ENCODE data around the gene CROCC2.

Gene CROCC2

GRCh38 chr2:241011296-241011600 is 105.1 kb downstream of the CROCC2 start:
- Histone ChIP-seq H3K27ac (ENCODE audit: extremely low read depth, low read depth, low read length) (no peak overlapping the region), H3K36me3 (ENCODE audit: control insufficient read depth in 2 of 2, insufficient read depth in 1 of 2, low read length in 2 of 2) (no peaks in the 10 kb centered on the region), H3K4me3 (ENCODE audit: low read depth, low read length) (no peak overlapping the region), H3K9me3 (ENCODE audit: control insufficient read depth, insufficient read depth, low read depth, low read length) (no peaks in the 10 kb centered on the region), H3K4me1 (ENCODE audit: control insufficient read depth, insufficient read depth, low read length) (peaks cover 11% of the 10 kb centered on the region)
- ChIA-PET CTCF (no interaction called here), POLR2A (interaction anchor here (1.5 kb wide), 1 partner anchor 9 kb away, joined by 6 read pairs; no protein-coding TSS in a partner anchor)
- TF ChIP-seq ZNF664 (tag by site-specific recombination; IDR thresholded peaks at IDR 0.05) (no peak), ZBTB49 (tag by site-specific recombination; IDR thresholded peaks at IDR 0.05; ENCODE audit: low read depth) (no peak), ZEB2 (tag by site-specific recombination; IDR thresholded peaks at IDR 0.05) (no peak), ZNF274 (IDR thresholded peaks at IDR 0.05; ENCODE audit: low read length) (no peak), ZNF274 (tag by site-specific recombination; IDR thresholded peaks at IDR 0.05; ENCODE audit: borderline replicate concordance) (no peak), ZNF354C (tag by site-specific recombination; IDR thresholded peaks at IDR 0.05; ENCODE audit: borderline replicate concordance, low read depth) (no peak), ZNF24 (tag by site-specific recombination; IDR thresholded peaks at IDR 0.05) (no peak), ZIC2 (tag by site-specific recombination; IDR thresholded peaks at IDR 0.05) (no peak), ZNF37A (tag by site-specific recombination; IDR thresholded peaks at IDR 0.05) (no peak), MZF1 (tag by site-specific recombination; IDR thresholded peaks at IDR 0.05; ENCODE audit: borderline replicate concordance) (no peak), ZNF843 (tag by site-specific recombination; IDR thresholded peaks at IDR 0.05) (no peak), ZBTB1 (tag by site-specific recombination; IDR thresholded peaks at IDR 0.05) (no peak), TCF7L2 (IDR thresholded peaks at IDR 0.05; ENCODE audit: borderline replicate concordance, low read depth, low read length) (no peak), ZNF549 (tag by site-specific recombination; IDR thresholded peaks at IDR 0.05) (no peak), PRDM1 (tag by site-specific recombination; IDR thresholded peaks at IDR 0.05) (no peak)
- TF ChIP-seq, protein P1, sequence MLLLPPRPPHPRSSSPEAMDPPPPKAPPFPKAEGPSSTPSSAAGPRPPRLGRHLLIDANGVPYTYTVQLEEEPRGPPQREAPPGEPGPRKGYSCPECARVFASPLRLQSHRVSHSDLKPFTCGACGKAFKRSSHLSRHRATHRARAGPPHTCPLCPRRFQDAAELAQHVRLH (tag by site-specific recombination; IDR thresholded peaks at IDR 0.05), result no peak

DNA sequence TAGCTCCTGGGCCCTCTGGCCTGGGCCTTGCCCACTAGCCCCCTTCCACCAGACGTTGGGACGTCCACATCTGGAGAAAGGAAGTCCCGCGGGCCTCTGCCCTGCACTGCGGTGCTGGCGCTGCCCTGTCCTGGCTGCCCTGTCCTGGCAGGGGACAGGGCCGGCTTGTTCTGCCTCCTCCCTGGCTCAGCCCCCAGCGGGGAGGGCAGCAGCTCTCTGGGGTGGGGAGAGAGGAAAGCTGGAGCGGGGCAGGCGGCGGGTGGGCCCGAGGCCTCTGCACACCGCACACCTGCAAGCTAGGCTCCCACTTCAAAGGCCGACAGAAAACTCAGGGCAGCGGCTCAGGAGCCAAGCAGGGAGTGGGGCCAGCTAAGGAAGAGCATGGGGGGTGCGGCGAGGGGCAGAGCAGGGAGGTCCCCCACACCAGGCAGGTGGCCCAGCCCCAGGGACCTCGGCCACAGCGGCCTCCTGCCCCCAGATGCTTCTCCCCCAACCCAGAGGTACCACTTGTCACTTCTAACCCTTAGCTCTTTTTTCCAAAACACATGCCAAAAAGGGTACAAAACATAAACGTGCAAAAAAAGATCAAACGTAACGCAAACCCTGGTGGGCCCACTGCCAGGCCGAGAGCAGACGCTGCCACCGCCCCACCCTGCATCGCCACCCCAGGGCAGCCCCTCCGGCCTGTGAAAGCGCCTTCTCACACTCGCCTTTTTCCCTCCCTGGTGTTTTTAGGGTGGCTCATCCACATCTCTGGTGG is 105.8 kb downstream of the CROCC2 start:
- H3K36me3 ChIP-seq (ENCODE audit: control insufficient read depth in 2 of 2, insufficient read depth in 1 of 2, low read length in 2 of 2), result no peaks in the 10 kb centered on the region
- no peak overlapping the region for H3K27ac ChIP-seq (ENCODE audit: extremely low read depth, low read depth, low read length)
- POLR2A ChIA-PET, result no interaction called here
- CTCF ChIA-PET, result interaction anchor here (1.2 kb wide), 1 partner anchor 28 kb away, joined by 4 read pairs; no protein-coding TSS in a partner anchor
- no peak for TF ChIP-seq ZNF426 (tag by site-specific recombination; IDR thresholded peaks at IDR 0.05)
- 0 out of 2 replicates have a peak, but pooled peaks have one; percentile 28 for TF ChIP-seq ZNF341 (tag by site-specific recombination; IDR thresholded peaks at IDR 0.05; ENCODE audit: low read depth)
- no peak overlapping the region for H3K4me3 ChIP-seq (ENCODE audit: low read depth, low read length)
- peaks cover 11% of the 10 kb centered on the region for H3K4me1 ChIP-seq (ENCODE audit: control insufficient read depth, insufficient read depth, low read length)
- H3K9me3 ChIP-seq (ENCODE audit: control insufficient read depth, insufficient read depth, low read depth, low read length), result no peaks in the 10 kb centered on the region

- H3K4me3 ChIP-seq (ENCODE audit: low read depth, low read length), result no peak overlapping the region
- H3K36me3 ChIP-seq (ENCODE audit: control insufficient read depth in 2 of 2, insufficient read depth in 1 of 2, low read length in 2 of 2), result no peaks in the 10 kb centered on the region
- TF ChIP-seq ZNF16 (tag by site-specific recombination; IDR thresholded peaks at IDR 0.05; ENCODE audit: low read depth), result no peak
- H3K9me3 ChIP-seq (ENCODE audit: control insufficient read depth, insufficient read depth, low read depth, low read length), result no peaks in the 10 kb centered on the region
- ChIA-PET POLR2A (no interaction called here), CTCF (no interaction called here)
- H3K27ac ChIP-seq (ENCODE audit: extremely low read depth, low read depth, low read length), result no peak overlapping the region
- H3K4me1 ChIP-seq (ENCODE audit: control insufficient read depth, insufficient read depth, low read length), result peaks cover 11% of the 10 kb centered on the region
Observed at GRCh38 chr2:241014224-241014623, 108.1 kb downstream of the CROCC2 start.
